SK-N-MC (cell line): ENCODE results near the gene NCOA3.
"Not testable (repeated sequence)": the region's sequence is repeated elsewhere in the genome, so short reads cannot be mapped to it uniquely, and the experiment has no call there.

ENCODE experiments used
- DNase-seq: peaks from one replicate; pipeline ENCODE4 v3.0.0-alpha.2; 2011; ENCODE audit warnings: low read depth, low spot score
- H3K27ac ChIP-seq: fragments of 200-600 bp; sonication (generic); 2 replicates; pipeline ENCODE4 v1.5.1; 2016; ENCODE audit warnings: mixed run types
- H3K36me3 ChIP-seq: fragments of 200-600 bp; sonication (generic); 2 replicates; pipeline ENCODE4 v1.6.1; 2017; ENCODE audit warnings: antibody characterized with exemption, low read length, mixed read lengths; ENCODE audit not compliant: insufficient read depth
- H3K4me3 ChIP-seq: fragments of 200-600 bp; sonication (generic); 2 replicates; pipeline ENCODE4 v1.5.1; 2016
- H3K9ac ChIP-seq: fragments of 200-600 bp; sonication (generic); 2 replicates; pipeline ENCODE4 v1.8.0; 2017; ENCODE audit warnings: mixed run types, mixed read lengths; ENCODE audit not compliant: insufficient read length
- H3K9me3 ChIP-seq: fragments of 200-600 bp; sonication (generic); 2 replicates; pipeline ENCODE4 v1.6.1; 2017; ENCODE audit warnings: low read depth, mild to moderate bottlenecking, antibody characterized with exemption, low read length, moderate library complexity, mixed read lengths
- EZH2 ChIP-seq: fragments of 200-600 bp; sonication (generic); IDR thresholded peaks from one replicate; pipeline ENCODE4 v1.6.1; 2017; ENCODE audit warnings: antibody characterized with exemption
- FOXP2 ChIP-seq: optimal IDR thresholded peaks from 2 replicates; pipeline ENCODE3; 2011; ENCODE audit warnings: mild to moderate bottlenecking, moderate library complexity; ENCODE audit not compliant: insufficient read depth; ENCODE audit errors: extremely low read length, control extremely low read depth
- POLR2AphosphoS5 ChIP-seq: IDR thresholded peaks from 2 replicates; pipeline ENCODE4 v1.6.1; 2012; ENCODE audit warnings: mild to moderate bottlenecking, low read depth, low read length, borderline replicate concordance

The NCOA3 gene

DNA sequence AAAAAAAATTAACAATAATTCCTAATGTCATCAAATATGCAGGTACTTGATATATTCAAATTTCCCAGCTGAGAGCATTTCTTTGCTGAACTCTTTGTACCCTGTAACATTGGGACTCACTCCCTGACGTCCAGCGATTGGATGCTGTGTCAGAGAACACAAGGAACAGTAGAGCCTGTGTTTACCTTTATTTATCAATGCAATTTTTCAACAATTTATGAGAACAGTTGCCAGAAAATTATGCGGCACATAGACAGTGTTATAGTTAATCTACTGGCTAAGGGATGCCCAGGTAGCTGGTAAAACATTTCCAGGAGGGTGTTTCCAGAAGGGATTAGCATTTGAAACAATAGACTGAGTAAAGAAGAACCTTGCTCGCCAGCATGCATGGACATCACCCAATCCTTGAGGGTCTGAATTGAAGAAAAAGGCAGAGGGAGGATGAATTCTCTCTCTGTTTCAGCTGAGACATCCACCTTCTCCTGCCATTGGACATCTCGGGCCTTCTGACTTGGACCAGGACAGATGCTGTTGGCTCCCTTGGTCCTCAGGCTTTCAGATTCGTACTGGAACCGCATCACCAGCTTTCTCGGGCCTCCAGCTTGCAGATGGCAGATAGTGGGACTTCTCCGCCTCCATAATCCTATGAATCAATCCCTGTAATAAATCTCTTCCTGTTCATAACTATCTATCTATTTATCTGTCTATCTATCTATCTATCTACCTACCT lies 42.2 kb upstream of the NCOA3 start:
- TF ChIP-seq EZH2 (no peak), POLR2AphosphoS5 (no peak), FOXP2 (no peak)
- no peak overlapping the region for H3K9ac ChIP-seq
- H3K27ac ChIP-seq, result no peak overlapping the region
- DNase-seq, result no peak
- H3K9me3 ChIP-seq, result no peaks in the 10 kb centered on the region
- no peaks in the 10 kb centered on the region for H3K36me3 ChIP-seq
- no peak overlapping the region for H3K4me3 ChIP-seq

DNA sequence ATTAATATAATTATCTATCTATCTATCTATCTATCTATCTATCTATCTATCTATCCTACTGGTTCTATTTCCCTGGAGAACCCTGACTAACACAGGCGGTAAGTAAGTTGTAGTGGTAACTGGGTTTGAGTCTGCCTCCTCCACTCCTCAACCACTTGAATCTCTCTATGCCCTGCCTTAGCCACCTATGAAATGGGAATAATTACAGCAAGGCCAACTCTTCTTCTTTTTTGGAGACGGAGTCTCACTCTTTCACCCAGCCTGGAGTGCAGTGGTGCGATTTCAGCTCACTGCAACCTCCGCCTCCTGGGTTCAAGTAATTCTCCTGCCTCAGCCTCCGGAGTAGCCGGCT lies 41.0 kb upstream of the NCOA3 start:
- H3K27ac ChIP-seq, H3K9ac ChIP-seq, H3K36me3 ChIP-seq, DNase-seq, H3K9me3 ChIP-seq, H3K4me3 ChIP-seq: not testable (repeated sequence)

DNA sequence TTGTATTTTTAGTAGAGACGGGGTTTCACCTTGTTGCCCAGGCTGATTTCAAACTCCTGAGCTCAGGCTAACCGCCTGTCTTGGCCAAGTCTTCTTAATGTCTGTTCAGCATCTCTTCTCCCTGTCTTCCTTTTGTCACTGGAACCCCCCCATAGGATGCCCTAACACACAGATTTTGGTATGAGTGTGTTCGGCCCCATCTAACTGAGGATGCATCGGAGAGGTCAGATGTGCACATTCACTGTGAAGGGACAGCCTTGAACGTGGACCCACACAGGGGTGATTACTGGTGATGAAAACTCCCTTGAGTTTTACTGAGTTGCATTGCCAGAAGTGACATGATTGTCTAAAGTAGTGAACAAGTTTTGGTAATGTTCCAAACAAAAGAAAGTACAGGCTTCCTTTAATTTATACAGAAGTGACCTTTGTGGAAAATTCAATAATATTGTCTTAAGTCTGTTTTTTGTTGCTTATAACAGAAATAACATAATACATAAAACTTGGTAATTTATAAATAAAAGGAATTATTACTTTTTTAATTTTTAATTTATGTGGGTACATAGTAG lies 40.5 kb upstream of the NCOA3 start:
- Histone ChIP-seq H3K9ac (no peak overlapping the region), H3K4me3 (no peak overlapping the region), H3K27ac (no peak overlapping the region), H3K36me3 (no peaks in the 10 kb centered on the region), H3K9me3 (no peaks in the 10 kb centered on the region)
- TF ChIP-seq FOXP2, result no peak
- no peak for TF ChIP-seq EZH2
- TF ChIP-seq POLR2AphosphoS5, result no peak
- DNase-seq, result no peak

DNA sequence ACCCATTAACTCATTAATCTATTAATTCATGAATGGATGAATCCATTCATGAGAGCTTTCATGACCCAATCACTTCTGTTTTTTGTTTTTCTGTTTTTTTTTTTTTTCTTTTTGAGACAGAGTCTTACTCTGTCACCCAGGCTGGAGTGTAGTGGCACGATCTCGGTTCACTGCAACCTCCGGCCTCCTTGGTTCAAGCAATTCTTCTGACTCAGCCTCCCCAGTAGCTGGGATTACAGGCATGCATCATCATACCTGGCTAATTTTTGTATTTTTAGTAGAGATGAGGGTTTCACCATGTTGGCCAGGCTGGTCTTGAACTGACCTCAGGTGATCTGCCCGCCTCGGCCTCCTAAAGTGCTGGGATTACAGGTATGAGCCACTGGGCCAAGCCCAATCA lies 39.8 kb upstream of the NCOA3 start:
- not testable (repeated sequence) for DNase-seq, H3K27ac ChIP-seq

DNA sequence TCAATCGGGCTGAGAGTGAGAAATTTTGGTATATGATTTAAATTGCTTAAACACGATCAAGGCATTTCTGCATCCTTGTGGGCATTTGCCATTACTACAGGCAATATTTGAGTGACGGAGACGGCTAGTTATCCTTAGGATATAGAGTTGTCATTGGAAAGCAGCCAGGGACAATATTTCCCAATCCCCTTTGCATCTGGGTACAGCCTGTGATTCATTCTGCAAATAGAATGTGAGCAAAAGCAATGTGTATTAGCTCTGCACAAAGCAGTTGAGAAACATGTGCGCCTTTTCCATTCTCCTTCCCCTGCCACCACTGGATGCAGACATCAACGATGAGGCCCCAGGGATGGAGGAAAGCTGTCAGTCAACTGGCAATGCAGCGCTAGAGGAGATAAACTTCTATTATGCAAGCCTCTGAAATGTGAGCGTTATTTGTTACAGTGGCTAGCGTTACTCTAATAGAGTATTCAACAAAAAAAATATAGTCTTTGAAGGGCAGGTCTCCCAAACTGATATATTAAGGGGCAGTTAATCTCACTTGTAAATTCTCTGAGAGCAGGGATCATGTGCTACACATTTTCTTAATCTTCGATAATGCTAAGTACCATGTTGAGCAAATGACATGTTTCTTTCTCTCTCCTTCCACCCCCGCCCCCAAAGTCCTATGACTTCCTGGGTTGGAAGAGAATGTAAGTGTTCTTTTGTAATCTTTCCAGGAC lies 37.1 kb upstream of the NCOA3 start:
- H3K36me3 ChIP-seq, result no peaks in the 10 kb centered on the region
- H3K9me3 ChIP-seq, result no peaks in the 10 kb centered on the region
- DNase-seq, result peak; percentile 18
- TF ChIP-seq POLR2AphosphoS5 (no peak), EZH2 (no peak), FOXP2 (no peak)
- H3K9ac ChIP-seq, result no peak overlapping the region
- no peak overlapping the region for H3K4me3 ChIP-seq
- no peak overlapping the region for H3K27ac ChIP-seq

More for the DNA sequence above, 39.8 kb upstream of the NCOA3 start:
- not testable (repeated sequence) for H3K4me3 ChIP-seq, H3K9me3 ChIP-seq, H3K36me3 ChIP-seq, H3K9ac ChIP-seq

DNA sequence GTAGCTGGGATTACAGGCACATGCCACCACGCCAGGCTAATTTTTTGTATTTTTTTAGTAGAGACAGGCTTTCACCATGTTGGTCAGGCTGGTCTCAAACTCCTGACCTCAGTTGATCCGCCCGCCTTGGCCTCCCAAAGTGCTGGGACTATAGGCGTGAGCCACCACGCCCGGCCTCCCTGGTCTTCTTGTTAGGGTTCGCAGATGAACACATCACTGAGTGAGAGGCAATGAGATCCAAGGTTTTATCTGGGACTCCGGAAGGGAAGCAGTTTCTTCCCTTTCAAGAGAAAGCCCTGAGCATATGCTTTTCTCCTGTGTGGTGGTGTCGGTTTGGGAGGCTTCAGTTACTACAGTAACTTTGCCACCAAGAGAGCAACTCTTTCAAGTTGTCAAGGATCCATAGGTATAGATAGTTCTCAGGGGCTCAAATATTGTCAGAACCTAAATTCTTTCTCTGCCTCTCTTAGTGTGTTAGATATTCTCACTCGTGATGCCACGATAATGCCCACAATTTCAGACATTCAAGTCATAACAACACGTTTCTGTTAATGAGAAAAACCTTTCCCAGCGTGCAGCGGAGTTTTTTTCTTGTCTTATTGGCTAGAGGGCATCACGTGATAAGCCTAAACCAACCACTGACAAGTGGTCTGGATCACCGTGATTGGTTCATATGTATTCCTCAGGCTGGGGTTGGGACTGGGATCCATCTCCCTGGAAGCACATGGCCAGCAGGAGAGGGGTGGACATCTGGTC lies 36.2 kb upstream of the NCOA3 start:
- no peaks in the 10 kb centered on the region for H3K9me3 ChIP-seq
- no peak overlapping the region for H3K9ac ChIP-seq
- H3K36me3 ChIP-seq, result no peaks in the 10 kb centered on the region
- TF ChIP-seq POLR2AphosphoS5, result no peak
- no peak for TF ChIP-seq EZH2
- no peak for TF ChIP-seq FOXP2
- no peak overlapping the region for H3K4me3 ChIP-seq
- DNase-seq, result no peak
- H3K27ac ChIP-seq, result no peak overlapping the region

DNA sequence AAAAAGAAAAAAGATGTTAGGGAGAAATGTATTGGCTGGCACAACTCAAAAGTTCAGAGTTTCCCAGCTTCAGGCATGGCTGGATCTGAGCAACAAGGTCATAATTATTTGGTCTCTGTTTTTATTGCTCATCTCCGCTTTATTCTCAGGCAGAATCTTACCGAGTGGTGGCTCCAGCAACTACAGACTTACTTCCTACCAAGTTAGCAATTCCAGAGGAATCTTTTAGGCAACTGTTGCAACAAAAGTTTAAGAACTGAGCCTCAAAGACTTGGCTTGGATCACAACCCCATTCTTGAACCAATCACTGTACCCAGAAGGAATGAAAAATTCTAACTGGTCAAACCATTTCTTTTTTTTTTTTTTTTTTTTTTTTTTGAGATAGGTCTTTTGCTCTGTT lies 35.5 kb upstream of the NCOA3 start:
- TF ChIP-seq FOXP2, result no peak
- no peak for TF ChIP-seq EZH2
- Histone ChIP-seq H3K9me3 (no peaks in the 10 kb centered on the region), H3K4me3 (no peak overlapping the region), H3K36me3 (no peaks in the 10 kb centered on the region), H3K27ac (no peak overlapping the region), H3K9ac (no peak overlapping the region)
- no peak for DNase-seq

DNA sequence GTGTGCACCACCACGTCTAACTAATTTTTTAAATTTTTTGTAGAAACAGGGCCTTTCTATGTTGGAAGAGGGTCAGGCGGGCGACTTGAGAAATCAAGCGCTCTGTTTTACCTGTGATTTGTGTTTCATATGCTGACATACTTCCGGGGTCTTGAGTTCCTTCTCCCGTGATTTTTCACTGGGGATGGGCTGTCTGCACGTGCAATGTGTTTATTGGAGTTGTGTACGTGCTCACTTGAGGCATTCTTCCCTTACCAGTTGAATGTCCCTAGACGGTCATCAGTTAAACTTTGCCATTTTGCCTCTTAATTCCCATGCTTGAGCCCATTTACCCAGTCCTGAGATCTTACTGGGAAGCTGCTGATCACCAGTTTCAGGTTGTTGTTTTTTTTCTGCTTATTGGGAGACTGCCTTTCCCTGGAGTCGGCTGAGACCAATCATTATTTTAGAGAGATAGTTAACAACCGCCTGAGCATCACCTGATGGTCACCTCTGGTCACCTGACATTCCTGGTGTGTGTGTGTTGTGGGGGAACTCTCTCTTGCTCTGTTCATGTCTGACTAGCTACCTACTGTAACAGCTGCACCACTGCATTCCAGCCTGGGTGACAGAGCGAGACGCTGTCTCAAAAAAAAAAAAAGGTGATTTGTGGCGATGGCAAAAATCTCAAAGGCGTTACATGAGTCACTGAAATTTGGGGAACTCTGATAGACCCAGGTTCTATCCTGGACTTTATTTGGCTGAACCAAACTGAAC lies 34.8 kb upstream of the NCOA3 start:
- Histone ChIP-seq H3K27ac (no peak overlapping the region), H3K36me3 (no peaks in the 10 kb centered on the region), H3K9me3 (no peaks in the 10 kb centered on the region), H3K9ac (no peak overlapping the region), H3K4me3 (no peak overlapping the region)
- no peak for DNase-seq
- TF ChIP-seq POLR2AphosphoS5 (no peak), FOXP2 (no peak), EZH2 (no peak)
